Right ventricle myocardium superior (tissue), 1 donor: ENCODE data around the gene EPN3. TPM values are rescaled to one million over a fixed set of nuclear protein-coding genes. Genes with fewer than 3 reads are reported as not detected.
A peak's percentile ranks its signal among the peaks of the same experiment; 100 is the strongest.

ENCODE experiments used
- ATAC-seq: fragments of 200-7000 bp; cut with Tn5 transposase; one replicate; pipeline ENCODE4 v1.9.1; 2020; ENCODE audit warnings: mild to moderate bottlenecking; ENCODE audit not compliant: poor library complexity
- DNase-seq: peaks from one replicate; pipeline ENCODE4 v3.0.0-alpha.2; 2020
- intact Hi-C: fragments of 100-400 bp; cut with DNase I; formaldehyde crosslinking; loops from one replicate; pipeline ENCODE4 v1.11.2; 2022
- long read RNA-seq: library from polyadenylated mRNA; unstranded; transcript quantifications from one replicate; pipeline ENCODE4 v2.0.0, GENCODE V29; 2021
- total RNA-seq: library from RNA; stranded (reverse); fragmentation: NEBNext Ultra II Directional; extraction: Animal tissue kit (Norgen Biotek cat#: 25700); gene quantifications from one replicate; pipeline ENCODE4 v1.2.1, GENCODE V29; 2021
- donor health status: DM: no; HTN: yes; CAD: no; lungs with severe emphysema.

EPN3 gene
- total RNA-seq = 17.7 TPM
- long read RNA-seq, full-length matches to known transcripts = 8 of 56 reads
- long read RNA-seq, partial matches to known transcripts = 18 of 56 reads
- long read RNA-seq, other reads (novel, unspliced or antisense) = 30 of 56 reads

GRCh38 chr17:50532452-50533024 lies at the start of gene EPN3:
Gene EPN3, plus strand, starts transcription at chr17:50532735. Its CDS starts 3,822 bp downstream, at chr17:50536557.
- ATAC-seq = peak; percentile 46
- intact Hi-C loops = no loop called here
- no peak for DNase-seq

- no peak for ATAC-seq
- DNase-seq = no peak
- intact Hi-C loops = loop anchor here (5.0 kb wide), 2 partner anchors 64 to 139 kb away; partner anchors contain the start of gene SPATA20
Observed at GRCh38 chr17:50483266-50483665, 49.3 kb upstream of the EPN3 start.

GRCh38 chr17:50484386-50485155 lies 48.0 kb upstream of the EPN3 start:
- intact Hi-C loops = loop anchor here (5.0 kb wide), 2 partner anchors 63 to 138 kb away; partner anchors contain the start of gene SPATA20
- ATAC-seq = no peak
- no peak for DNase-seq

GRCh38 chr17:50487213-50488096 lies 45.1 kb upstream of the EPN3 start:
- no peak for DNase-seq
- no peak for ATAC-seq
- intact Hi-C loops = no loop called here

- intact Hi-C loops = no loop called here
- DNase-seq = no peak
- no peak for ATAC-seq
Observed at GRCh38 chr17:50488880-50489279, 43.7 kb upstream of the EPN3 start.

- no peak for ATAC-seq
- intact Hi-C loops = no loop called here
- no peak for DNase-seq
Observed at GRCh38 chr17:50491505-50491904, 41.0 kb upstream of the EPN3 start.

- ATAC-seq = no peak
- intact Hi-C loops = no loop called here
Observed at GRCh38 chr17:50492214-50492613, 40.3 kb upstream of the EPN3 start.

GRCh38 chr17:50493744-50494143 lies 38.8 kb upstream of the EPN3 start:
- intact Hi-C loops = no loop called here
- no peak for ATAC-seq
- no peak for DNase-seq

More at GRCh38 chr17:50492214-50492613, 40.3 kb upstream of the EPN3 start:
- DNase-seq = no peak

GRCh38 chr17:50495217-50495823 lies 37.2 kb upstream of the EPN3 start:
- intact Hi-C loops = no loop called here
- no peak for DNase-seq
- no peak for ATAC-seq

GRCh38 chr17:50495918-50496317 lies 36.6 kb upstream of the EPN3 start:
- intact Hi-C loops = no loop called here
- no peak for DNase-seq
- no peak for ATAC-seq

- intact Hi-C loops = no loop called here
- DNase-seq (no peak), ATAC-seq (no peak)
Observed at GRCh38 chr17:50498021-50498874, 34.3 kb upstream of the EPN3 start.

GRCh38 chr17:50499270-50499669 lies 33.3 kb upstream of the EPN3 start:
- ATAC-seq (no peak), DNase-seq (no peak)
- intact Hi-C loops = no loop called here

- no peak for DNase-seq
- ATAC-seq = no peak
- intact Hi-C loops = no loop called here
Observed at GRCh38 chr17:50499721-50500120, 32.8 kb upstream of the EPN3 start.

GRCh38 chr17:50501054-50501453 lies 31.5 kb upstream of the EPN3 start:
- intact Hi-C loops = no loop called here
- ATAC-seq (no peak), DNase-seq (no peak)

- ATAC-seq = no peak
- no peak for DNase-seq
- intact Hi-C loops = no loop called here
Observed at GRCh38 chr17:50502301-50502990, 30.1 kb upstream of the EPN3 start.

GRCh38 chr17:50505591-50506130 lies 26.9 kb upstream of the EPN3 start:
- intact Hi-C loops = no loop called here

GRCh38 chr17:50506298-50506697 lies 26.2 kb upstream of the EPN3 start:
- no peak for ATAC-seq

More at GRCh38 chr17:50505591-50506130, 26.9 kb upstream of the EPN3 start:
- DNase-seq = no peak
- ATAC-seq = no peak

More at GRCh38 chr17:50506298-50506697, 26.2 kb upstream of the EPN3 start:
- intact Hi-C loops = no loop called here
- no peak for DNase-seq
